ENCODE measurements around the gene JUN. TPM values are rescaled to one million over a fixed set of nuclear protein-coding genes. Genes with fewer than 3 reads are reported as not detected.

The JUN gene
- 48.4 and 152 TPM in 2 replicates for total RNA-seq

DNA sequence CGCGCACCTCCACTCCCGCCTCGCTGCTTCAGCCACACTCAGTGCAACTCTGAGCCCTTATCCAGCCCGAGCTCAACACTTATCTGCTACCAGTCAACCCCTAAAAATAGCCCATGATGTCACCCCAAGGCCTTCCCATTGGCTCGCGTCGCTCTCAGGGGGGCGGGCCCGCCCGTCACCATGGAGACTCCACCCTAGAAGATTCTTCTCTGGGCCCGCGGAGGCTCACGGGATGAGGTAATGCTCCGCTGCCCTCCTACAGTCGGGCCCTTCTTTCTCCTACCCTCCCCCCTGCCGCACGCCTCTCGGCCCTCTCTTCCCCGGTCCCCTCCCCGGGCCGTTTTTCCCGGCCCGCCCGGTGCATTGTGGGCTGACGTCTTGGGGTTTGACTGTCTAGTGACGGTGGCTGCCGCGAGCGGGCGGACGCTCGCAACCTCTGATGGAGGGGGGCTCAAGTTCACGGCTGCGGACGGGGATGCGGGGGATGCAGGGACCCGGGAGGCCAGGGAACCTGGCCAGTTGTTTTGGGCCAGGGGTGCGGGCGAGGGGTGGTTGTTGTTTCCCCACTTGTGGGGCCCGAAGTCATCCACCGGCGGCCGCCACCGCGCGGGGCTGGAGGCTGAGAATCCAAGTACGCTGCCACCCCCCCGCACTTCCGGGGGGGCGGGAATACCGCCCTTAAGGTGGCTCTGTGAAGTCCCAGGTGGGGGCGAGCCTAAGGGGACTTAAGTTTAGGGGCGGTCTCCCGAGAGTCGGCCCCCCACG, at the start of gene JUN:
Gene JUN, minus strand, starts transcription at position 55 of the 765 bp plus-strand sequence. CDS start 977 bp downstream, outside the sequence.
- peak; percentile 100 for DNase-seq (ENCODE audit: low read depth in 2 of 2)

DNA sequence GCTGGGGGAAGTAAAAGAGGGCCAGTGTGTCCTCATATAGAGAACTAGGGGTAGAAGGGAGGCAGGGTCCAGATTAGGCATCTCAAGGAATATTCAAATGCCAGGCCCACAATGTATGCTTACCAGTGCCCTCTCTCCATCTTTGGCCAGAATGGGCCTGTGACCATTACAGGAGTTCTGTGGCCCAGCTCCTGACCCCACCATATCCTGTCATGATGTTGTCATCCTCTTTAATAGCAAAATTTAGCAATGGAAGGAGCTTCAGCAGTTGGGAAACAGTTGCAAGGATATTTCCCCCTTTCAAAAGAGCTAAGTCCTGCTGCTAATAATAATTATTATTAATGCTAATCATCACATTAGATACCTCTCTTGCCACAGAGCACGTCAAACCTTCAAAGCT, 49.3 kb upstream of the JUN start:
- DNase-seq (ENCODE audit: low read depth in 2 of 2) = no peak

DNA sequence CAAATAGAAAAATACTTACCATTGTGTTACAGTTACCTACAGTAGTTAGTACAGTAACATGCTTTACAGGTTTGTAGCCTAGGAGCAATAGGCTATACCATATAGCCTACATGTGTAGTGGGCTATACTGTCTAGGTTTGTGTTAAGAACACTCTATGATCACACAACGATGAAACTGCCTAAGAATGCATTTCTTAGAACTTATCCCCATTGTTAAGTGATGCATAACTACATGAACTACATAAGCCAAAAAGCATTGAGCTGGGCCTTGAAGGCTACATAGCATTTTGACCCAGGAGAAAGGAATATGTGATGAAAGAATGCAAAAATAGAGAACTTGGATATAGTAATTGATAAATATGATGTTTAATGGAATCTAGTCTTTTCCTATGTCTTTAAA, 46.4 kb upstream of the JUN start:
- no peak for DNase-seq (ENCODE audit: low read depth in 2 of 2)

DNA sequence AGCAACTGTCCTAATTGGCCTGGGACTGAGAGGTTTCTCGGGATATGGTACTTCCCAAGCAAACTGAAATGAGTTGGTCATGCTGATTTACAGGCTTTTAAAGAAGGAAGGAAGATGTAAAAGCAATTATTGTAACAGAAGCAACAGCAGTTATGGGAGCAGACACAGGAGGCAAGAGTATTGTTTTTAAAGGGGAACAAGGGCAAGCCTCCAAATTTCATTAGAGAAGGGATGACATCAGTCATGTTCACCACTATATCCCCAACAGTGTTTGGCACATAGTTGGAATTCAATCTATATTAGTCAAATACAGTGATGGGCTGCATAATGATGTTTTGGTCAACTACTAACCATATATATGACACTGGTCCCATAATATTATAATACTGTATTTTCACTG, 46.0 kb upstream of the JUN start:
- DNase-seq (ENCODE audit: low read depth in 2 of 2) = no peak

DNA sequence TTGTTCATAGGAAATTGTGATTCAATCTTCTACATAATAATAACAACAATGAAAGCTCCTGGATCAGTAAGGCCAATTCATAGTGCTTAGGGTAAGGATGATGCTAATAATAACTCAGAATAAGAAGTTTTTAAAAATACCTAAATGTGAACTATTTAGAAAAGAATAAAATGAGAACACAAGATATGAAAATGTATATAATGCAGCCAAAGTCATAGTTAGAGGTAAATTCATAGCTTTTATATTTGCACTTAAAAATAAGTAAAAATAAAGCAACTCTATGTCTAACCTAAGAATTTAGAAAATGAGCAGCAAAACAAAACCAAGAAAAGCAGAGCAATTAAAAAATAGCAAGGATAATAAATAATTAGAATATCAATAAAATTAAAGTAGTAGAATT, 43.5 kb upstream of the JUN start:
- DNase-seq (ENCODE audit: low read depth in 2 of 2) = no peak

DNA sequence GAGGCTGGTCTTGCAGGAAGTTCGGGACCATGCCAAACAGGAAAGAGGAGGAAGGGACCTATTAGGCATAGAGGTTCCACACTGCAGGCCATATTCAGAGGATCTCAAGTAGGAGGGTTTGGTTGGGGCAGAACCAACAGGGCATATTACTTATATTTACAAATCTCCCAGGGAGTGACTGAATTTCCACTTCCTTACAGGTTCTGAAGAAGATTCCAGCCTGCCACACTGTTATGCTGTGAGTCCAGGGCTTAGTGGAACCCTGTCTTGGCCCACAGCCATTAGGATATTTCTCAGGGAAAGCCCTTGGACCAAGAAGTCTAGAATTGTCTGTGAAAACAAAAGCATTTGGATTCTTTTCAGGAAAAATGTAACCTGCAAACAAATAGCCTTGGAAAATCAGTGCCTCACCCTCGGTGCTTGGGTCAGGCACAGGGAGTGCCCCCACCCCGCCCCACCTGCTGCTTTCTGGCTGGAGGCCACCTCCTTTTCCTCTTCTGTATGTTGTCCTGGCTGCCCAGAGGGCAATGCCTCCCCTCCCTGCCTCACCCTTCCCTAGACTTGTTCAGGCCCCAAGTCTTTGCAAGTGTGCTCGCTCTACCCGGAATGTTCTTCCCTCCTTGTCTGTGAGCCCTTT, 41.0 kb upstream of the JUN start:
- DNase-seq (ENCODE audit: low read depth in 2 of 2) = peak in 1 of 2 donors; percentile 34

DNA sequence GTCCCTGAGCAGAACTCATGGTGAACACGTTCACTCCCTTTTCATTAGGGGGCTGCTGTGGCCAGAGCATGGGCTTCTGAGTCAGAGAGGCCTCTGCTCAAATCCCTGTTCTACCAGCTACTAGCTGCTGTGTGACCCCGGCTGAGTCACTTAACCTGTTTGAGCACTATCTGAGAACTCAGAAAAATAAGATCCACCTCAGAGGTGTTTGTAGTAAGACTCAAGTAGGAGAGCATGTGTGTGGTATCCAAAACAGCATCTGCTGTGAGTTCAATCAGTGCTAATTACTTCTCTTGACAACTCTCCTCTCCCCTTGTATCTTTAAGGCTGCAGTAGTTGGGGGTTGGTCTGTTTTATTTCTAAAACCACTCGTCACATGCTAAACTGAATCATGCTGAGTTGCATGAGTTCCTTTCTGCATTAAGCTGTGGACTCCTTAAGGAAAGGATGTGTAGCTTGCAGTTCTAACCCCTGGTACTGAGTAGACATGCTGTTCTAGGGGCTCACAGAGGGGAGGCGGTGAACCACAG, 39.7 kb upstream of the JUN start:
- peak; percentile 18 to 92 for DNase-seq (ENCODE audit: low read depth in 2 of 2)

DNA sequence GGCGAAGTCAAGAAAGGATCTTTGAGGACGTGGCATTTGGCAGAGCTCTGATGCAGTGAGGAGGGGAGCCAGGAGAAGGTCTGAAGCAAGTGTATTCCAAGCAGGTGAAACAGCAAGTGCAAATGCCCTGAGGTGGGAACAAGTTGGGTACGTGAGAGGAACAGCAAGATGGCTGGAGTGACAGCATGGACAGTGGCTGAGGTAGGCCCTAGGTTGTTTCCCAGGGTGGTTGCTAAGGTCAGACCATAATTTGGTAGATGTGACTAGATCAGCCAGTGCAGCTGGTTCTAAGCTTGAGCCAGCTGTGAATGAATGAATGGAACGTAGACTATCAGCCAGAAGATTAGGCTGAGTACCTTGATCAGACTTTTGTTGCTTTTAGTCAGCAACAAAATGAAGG, 37.5 kb upstream of the JUN start:
- DNase-seq (ENCODE audit: low read depth in 2 of 2) = no peak

DNA sequence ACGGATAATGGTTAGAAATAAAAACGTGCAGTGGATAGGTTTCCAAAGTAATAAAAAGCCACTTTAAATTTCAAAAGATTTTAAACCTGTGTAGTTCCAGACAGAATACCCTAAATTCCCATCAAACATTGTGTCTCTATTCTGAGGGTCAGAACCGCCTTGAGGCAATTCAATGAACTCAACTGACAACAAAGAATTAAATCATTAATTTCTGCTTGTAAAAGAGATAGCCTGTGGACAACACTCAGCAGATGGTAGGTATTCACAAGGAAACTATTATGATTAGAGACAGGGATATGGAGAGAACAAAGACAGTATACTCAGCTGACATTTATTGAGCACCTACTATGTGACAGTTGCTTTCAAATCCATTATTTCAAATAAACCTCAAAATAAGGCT, 35.1 kb upstream of the JUN start:
- DNase-seq (ENCODE audit: low read depth in 2 of 2) = no peak

DNA sequence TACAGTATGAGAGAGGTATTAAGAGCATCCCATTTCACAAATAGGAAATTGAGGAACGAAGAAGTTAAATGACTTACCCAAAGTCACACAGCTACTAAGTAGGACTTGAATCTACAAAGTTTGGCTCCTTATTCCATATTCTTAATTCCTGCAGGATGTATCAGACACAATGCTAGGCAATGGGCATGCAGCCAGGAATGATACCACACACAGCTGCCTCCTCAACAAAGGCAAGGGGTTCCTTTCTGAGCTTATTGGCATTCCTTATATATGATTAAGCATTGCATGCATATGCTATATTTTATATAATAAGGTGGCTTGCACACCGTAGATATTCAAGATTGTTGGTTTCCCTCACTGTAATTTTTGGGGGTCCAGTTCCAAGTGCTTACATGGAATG, 34.2 kb upstream of the JUN start:
- peak; percentile 11 to 89 for DNase-seq (ENCODE audit: low read depth in 2 of 2)

DNA sequence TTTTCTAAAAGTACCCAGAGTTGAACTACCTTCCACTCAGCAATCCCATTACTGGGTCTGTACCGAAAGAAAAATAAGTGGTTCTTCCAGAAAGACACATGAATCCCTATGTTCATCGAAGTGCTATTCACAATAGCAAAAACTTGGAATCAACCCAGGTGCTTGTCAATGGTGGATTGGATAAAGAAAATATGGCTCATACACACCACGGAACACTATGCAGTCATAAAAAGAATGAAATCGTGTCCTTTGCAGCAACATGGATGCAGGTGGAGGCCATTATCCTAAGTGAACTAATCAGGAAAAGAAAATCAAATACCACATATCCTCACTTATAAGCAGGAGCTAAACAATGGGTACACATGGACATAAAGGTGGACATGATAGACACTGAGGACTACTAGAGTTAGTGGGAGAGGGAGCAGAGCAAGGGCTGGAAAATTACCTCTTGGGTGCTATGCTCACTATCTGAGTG, 32.9 kb upstream of the JUN start:
- peak; percentile 43 to 59 for DNase-seq (ENCODE audit: low read depth in 2 of 2)

DNA sequence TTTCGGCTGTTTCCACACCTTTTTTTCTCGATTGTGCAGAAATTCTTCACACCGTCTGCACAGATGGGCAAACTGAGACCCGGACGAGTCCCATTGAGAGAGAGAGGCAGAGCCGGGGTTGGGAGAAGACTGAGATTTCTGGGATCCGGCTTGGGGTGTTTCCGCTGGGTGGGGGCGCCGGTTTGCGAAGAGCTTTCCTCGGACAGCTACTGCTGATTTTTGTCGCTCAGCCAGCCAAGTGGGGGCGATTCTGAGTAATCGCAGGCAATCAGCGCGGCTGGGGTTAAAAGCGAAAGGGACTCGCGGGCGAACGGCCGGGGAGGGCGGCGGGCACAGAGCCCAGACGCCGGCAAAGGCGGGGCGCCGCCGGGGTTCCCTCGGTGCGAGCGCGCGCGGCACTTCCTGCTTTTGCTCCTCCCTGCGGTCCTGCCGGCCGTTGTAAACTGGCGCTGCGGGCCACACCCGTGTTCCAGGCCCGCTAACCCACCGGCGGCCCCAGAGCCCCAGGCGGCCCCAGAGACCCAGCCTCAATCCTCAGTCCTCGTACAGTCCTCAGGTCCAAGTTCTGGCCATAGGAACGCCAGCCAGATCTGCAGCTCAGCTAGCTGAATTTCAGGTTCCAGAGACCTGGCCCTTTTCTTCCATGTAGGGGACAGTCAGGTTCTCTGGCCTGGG, 32.4 kb upstream of the JUN start:
- DNase-seq (ENCODE audit: low read depth in 2 of 2) = peak; percentile 92

DNA sequence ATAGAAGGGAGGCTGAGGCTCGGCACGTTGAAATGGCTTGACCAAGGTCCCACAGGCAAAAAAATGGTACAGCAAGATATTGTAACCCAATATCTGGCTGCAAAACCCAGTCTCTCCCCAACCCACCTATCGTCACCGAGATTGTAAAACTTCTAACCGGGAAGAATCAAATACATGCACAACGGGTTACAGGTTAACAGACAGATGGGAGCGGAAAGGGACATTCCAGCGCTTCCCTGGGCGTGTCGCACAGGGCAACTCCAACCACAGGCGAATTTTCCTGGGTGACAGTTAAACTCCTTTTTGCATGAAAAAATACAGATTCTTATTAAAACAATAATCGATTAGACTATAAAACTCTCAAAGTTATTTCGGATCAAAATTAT, 31.8 kb upstream of the JUN start:
- peak; percentile 43 to 74 for DNase-seq (ENCODE audit: low read depth in 2 of 2)

DNA sequence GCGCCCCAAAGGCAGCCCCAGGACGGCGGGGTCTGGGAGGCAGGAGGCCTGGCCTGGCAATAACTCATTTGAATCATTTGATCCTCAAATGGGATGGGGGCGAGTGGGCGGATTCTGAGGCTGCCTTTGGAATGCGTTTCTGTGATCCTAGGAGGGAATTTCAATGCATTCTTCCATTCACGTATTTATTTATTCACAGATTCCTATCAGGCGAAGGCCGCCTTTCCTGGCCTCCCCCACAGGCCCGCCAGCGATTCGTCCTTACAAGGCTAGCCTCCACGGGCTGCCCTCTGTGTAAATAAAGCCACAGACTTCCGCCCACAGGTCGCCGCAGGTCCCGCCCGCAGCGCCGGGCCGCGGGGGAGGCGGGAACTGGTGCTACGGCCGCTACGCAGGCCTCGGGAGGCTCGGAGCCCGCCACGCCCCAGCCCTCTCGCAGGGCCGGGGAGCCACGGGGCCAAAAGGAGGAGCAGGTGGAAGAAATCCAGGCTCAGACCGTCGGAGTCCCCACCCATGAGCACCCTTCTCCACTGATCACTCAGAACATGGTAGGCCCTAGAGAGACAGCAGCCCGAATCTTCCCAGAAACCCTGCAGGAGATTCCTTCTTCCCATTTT, 31.3 kb upstream of the JUN start:
- DNase-seq (ENCODE audit: low read depth in 2 of 2) = peak; percentile 86 to 95

DNA sequence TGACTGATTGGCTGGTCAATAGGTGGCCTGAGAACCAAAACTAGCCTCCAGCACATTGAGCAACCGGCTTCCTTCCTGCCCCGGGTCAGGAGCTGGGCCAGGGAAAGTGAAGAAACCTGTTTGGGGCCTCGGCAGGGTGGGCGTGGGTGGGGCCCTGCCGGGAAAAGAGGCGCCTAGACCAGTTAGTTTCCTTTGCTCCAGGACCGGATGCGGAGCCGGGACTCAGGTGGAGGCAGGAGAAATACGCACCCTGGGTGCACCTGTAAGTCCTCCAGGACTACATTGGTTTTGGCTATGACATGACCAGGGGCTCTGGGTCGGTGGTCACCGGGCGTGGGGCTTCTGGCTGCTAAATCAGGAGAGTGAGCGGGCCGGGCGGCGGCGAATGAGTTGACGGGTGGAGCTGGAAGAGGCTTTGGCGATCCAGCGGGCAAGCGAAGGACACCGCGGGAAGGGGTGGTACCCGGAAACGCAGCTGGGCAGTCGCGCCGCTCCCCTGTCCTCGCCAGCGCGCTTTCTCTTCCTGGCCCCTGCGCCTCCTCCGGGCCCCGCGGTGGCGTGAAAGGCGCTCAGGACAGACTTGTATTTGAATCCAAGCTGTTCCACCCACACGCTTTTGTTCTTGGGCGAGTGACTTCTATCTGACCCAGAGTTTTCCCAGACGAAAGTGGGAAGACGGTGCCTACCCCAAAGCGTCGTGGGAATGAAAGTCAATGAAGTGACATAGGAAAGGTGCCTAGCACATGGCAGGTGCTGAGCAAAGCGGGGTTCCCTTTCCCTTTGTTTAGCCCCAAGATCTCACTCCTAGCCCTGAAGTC, 30.6 kb upstream of the JUN start:
- DNase-seq (ENCODE audit: low read depth in 2 of 2) = peak; percentile 74 to 75

DNA sequence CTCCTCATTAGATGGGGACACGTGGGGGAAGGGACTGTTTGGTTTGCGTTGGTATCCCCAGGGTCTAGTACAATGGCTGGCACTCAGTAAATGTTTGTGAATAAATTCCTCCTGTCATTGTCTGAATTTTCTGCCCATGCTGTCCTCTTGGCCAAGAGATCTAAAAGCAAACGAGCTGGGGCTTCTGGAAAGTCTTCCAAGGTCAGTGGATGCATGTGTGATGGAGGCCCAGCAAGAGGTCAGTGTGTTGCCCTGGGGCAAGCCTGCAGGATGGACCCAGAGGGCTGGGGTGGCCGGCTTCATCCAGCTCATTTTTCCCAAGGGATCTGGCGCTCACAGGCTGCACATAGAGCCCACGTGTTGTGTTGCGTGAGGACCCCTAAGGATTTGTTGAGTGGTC, 30.0 kb upstream of the JUN start:
- DNase-seq (ENCODE audit: low read depth in 2 of 2) = peak; percentile 9 to 85

DNA sequence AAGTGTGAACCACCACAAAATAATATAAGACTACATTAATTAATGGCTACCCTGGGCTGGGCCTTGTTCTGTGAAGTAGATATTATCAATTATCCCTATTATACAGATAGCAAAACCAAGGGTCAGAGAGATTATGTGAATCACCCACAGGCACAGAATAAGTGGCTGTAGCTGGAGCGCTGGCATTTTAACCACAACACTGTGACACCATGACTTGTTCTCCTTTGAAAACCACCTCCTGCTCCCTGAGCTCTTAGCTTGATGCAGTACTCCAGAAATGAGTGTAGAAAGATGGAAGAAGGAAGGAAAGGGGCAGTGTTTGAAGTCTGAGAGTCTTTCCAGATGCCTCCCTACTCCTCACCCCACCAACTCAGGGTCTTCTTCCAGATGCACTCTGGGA, 29.5 kb upstream of the JUN start:
- DNase-seq (ENCODE audit: low read depth in 2 of 2) = no peak

DNA sequence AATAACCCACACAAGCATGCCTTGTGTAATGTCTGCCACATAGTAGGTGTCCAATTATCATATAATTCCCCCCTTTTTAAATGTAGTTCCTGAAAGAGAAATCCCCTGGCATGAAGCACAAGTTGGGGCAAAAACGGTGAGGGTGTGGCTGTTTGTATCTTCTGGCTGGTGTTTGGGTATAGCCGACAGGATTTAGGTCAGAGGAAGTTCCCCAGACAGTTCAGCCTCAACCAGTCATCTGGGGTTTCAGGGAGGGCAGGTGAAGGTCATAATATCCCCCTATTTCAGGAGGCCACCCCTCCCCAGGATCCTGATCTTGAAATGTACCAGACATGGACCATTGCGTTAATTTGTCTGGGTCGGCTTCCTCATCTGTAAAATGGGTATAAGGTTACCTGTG, 29.1 kb upstream of the JUN start:
- peak in 1 of 2 donors; percentile 6 for DNase-seq (ENCODE audit: low read depth in 2 of 2)

DNA sequence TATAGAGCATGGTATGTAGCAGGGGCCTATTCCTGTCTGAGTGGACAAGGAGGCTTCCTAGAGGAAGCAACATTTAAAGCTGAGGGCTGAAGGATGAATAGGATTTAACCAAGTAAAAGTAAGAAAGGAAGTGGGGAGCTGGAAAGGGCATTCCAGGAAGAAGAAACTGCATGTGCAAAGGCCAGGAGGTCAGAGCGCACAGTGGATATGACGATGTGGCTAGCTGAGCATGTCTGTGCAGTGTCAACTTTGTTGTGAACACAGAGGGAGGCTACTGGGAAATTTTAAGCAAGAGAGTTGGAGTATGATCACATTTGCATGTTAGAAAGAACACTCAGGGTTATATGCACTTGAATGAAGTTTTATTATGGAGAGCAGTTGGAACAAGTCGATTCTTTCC, 28.6 kb upstream of the JUN start:
- peak; percentile 48 to 50 for DNase-seq (ENCODE audit: low read depth in 2 of 2)

DNA sequence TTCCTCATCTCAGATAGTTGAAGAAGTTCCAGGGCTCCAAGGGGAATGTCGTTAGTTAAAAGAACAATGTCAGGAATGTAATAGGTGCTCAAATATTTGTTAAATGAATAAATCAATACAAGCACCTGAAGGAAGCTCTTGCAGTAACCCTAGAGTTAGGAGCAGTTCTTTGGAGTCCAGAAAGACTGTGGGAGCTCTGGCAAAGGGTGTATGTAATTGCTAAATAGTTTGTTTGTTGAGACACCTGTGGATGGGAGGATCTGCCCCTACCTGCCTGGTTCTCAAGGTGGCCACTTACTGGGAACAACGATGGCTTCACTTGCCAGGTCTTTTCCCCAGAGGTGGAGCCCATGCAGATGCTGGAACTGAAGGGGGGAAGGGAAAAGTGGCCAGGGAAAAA, 27.5 kb upstream of the JUN start:
- DNase-seq (ENCODE audit: low read depth in 2 of 2) = no peak

Measured in lung microvascular endothelial cell (primary cell).